ENCODE results near the gene HOXC13. TPM values are rescaled to one million over a fixed set of nuclear protein-coding genes. Genes with fewer than 3 reads are reported as not detected.

HOXC13 gene
- total and polyA plus RNA-seq, 2 experiments from 2014 or later = 0.10 TPM; not detected in 1

DNA sequence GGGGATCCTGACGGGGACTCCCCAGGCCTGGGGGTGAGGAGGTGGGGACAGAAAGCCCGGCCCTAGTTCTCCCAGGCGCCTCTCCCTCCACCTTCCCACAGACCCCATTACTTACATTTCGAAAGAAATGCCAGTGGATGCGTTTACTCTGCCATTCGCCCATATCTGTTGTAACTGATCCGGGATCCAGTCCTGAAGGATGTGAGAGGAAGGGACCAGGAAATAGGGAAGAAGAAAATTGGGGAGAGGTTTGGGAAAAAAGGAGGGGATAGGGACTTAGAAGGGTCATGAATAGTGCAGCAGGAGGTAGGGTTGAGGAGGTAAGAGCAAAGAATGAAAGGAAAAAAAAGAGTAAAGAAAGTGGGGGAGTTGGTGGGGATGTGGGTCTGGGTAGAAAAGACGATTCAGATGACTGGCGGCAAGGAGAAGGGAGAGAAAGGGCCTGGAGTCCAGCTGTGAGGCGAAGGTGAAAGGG lies 17.2 kb downstream of the HOXC13 start:
- Mint-ChIP-seq H3K36me3 (ENCODE audit: low read depth) (peaks cover 3% of the 10 kb centered on the region; the same call in 1 of the 3 replicates), H3K27ac (no peak overlapping the region), H3K27me3 (ENCODE audit: insufficient read depth, low read depth, poor library complexity) (peaks cover 98% of the 10 kb centered on the region), H3K9me3 (peaks cover 6% of the 10 kb centered on the region), H3K4me3 (no peak overlapping the region; the same call in 2 of the 3 replicates), H3K4me1 (peaks cover 27% of the 10 kb centered on the region)
- H3F3A ChIP-seq (replicated peaks; ENCODE audit: low read depth) = peaks cover 55% of the 10 kb centered on the region
- ATAC-seq = no peak
- H3K36me3 ChIP-seq (ENCODE audit: insufficient read depth) = no peaks in the 10 kb centered on the region; the same call in 1 of the 2 replicates
- peak overlapping the region; percentile 35; the same call in 1 of the 2 replicates for H3K4me3 ChIP-seq
- H3K79me2 ChIP-seq (replicated peaks; ENCODE audit: insufficient read depth) = no peaks in the 10 kb centered on the region
- peaks cover 100% of the 10 kb centered on the region for H3K27me3 ChIP-seq (ENCODE audit: insufficient read depth)
- H3K4me2 ChIP-seq = peak overlapping the region; percentile 43
- no peak for DNase-seq (ENCODE audit: low spot score)
- H3K9me2 ChIP-seq (ENCODE audit: insufficient read depth) = no peaks in the 10 kb centered on the region
- H2AFZ ChIP-seq = no peak overlapping the region
- H3K4me1 ChIP-seq (ENCODE audit: insufficient read depth) = peaks cover 13% of the 10 kb centered on the region
- no peak overlapping the region for H3K27ac ChIP-seq (ENCODE audit: low read depth)
- peaks cover 52% of the 10 kb centered on the region for H4K20me1 ChIP-seq (replicated peaks; ENCODE audit: insufficient read depth)
- TF ChIP-seq, protein P1, sequence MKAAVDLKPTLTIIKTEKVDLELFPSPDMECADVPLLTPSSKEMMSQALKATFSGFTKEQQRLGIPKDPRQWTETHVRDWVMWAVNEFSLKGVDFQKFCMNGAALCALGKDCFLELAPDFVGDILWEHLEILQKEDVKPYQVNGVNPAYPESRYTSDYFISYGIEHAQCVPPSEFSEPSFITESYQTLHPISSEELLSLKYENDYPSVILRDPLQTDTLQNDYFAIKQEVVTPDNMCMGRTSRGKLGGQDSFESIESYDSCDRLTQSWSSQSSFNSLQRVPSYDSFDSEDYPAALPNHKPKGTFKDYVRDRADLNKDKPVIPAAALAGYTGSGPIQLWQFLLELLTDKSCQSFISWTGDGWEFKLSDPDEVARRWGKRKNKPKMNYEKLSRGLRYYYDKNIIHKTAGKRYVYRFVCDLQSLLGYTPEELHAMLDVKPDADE (IDR thresholded peaks at IDR 0.05) = no peak
- peak; percentile 10 for TF ChIP-seq EZH2phosphoT487 (IDR thresholded peaks at IDR 0.05; ENCODE audit: unreplicated experiment)
- no peak for TF ChIP-seq STAT1 (IDR thresholded peaks at IDR 0.05; ENCODE audit: unreplicated experiment)
- TF ChIP-seq EZH2 (IDR thresholded peaks at IDR 0.05; ENCODE audit: low read depth, unreplicated experiment) = peak; percentile 82
- no peak for TF ChIP-seq POLR2AphosphoS5 (IDR thresholded peaks at IDR 0.05; ENCODE audit: low read depth)

- H3K27ac ChIP-seq (ENCODE audit: low read depth) = no peak overlapping the region
- H3K9me2 ChIP-seq (ENCODE audit: insufficient read depth) = no peaks in the 10 kb centered on the region
- ATAC-seq = no peak
- no peak overlapping the region for H2AFZ ChIP-seq
- H3K79me2 ChIP-seq (replicated peaks; ENCODE audit: insufficient read depth) = no peaks in the 10 kb centered on the region
- peaks cover 100% of the 10 kb centered on the region for H3K27me3 ChIP-seq (ENCODE audit: insufficient read depth)
- H3K4me1 Mint-ChIP-seq = peaks cover 24% of the 10 kb centered on the region
- H3K4me1 ChIP-seq (ENCODE audit: insufficient read depth) = peaks cover 11% of the 10 kb centered on the region
- peaks cover 3% of the 10 kb centered on the region; the same call in 1 of the 3 replicates for H3K36me3 Mint-ChIP-seq (ENCODE audit: low read depth)
- peaks cover 98% of the 10 kb centered on the region for H3K27me3 Mint-ChIP-seq (ENCODE audit: insufficient read depth, low read depth, poor library complexity)
- H3K4me3 ChIP-seq = no peak overlapping the region
- no peak overlapping the region for H3K27ac Mint-ChIP-seq
- H3F3A ChIP-seq (replicated peaks; ENCODE audit: low read depth) = peaks cover 51% of the 10 kb centered on the region
- H4K20me1 ChIP-seq (replicated peaks; ENCODE audit: insufficient read depth) = peaks cover 49% of the 10 kb centered on the region
- no peak overlapping the region for H3K4me2 ChIP-seq
- H3K36me3 ChIP-seq (ENCODE audit: insufficient read depth) = no peaks in the 10 kb centered on the region; the same call in 1 of the 2 replicates
- H3K4me3 Mint-ChIP-seq = no peak overlapping the region; the same call in 2 of the 3 replicates
- peaks cover 6% of the 10 kb centered on the region for H3K9me3 Mint-ChIP-seq
- no peak for DNase-seq (ENCODE audit: low spot score)
- no peak for TF ChIP-seq ZNF114 (CRISPR knock-in tag; IDR thresholded peaks at IDR 0.05)
- TF ChIP-seq JUNB (IDR thresholded peaks at IDR 0.05; ENCODE audit: unreplicated experiment) = no peak
- TF ChIP-seq, protein P1 (IDR thresholded peaks at IDR 0.05) = no peak
- no peak for TF ChIP-seq ZNF331 (CRISPR knock-in tag; IDR thresholded peaks at IDR 0.05; ENCODE audit: low read depth)
- no peak for TF ChIP-seq CREB1 (CRISPR knock-in tag; IDR thresholded peaks at IDR 0.05; ENCODE audit: low read depth)
- TF ChIP-seq, protein P2, sequence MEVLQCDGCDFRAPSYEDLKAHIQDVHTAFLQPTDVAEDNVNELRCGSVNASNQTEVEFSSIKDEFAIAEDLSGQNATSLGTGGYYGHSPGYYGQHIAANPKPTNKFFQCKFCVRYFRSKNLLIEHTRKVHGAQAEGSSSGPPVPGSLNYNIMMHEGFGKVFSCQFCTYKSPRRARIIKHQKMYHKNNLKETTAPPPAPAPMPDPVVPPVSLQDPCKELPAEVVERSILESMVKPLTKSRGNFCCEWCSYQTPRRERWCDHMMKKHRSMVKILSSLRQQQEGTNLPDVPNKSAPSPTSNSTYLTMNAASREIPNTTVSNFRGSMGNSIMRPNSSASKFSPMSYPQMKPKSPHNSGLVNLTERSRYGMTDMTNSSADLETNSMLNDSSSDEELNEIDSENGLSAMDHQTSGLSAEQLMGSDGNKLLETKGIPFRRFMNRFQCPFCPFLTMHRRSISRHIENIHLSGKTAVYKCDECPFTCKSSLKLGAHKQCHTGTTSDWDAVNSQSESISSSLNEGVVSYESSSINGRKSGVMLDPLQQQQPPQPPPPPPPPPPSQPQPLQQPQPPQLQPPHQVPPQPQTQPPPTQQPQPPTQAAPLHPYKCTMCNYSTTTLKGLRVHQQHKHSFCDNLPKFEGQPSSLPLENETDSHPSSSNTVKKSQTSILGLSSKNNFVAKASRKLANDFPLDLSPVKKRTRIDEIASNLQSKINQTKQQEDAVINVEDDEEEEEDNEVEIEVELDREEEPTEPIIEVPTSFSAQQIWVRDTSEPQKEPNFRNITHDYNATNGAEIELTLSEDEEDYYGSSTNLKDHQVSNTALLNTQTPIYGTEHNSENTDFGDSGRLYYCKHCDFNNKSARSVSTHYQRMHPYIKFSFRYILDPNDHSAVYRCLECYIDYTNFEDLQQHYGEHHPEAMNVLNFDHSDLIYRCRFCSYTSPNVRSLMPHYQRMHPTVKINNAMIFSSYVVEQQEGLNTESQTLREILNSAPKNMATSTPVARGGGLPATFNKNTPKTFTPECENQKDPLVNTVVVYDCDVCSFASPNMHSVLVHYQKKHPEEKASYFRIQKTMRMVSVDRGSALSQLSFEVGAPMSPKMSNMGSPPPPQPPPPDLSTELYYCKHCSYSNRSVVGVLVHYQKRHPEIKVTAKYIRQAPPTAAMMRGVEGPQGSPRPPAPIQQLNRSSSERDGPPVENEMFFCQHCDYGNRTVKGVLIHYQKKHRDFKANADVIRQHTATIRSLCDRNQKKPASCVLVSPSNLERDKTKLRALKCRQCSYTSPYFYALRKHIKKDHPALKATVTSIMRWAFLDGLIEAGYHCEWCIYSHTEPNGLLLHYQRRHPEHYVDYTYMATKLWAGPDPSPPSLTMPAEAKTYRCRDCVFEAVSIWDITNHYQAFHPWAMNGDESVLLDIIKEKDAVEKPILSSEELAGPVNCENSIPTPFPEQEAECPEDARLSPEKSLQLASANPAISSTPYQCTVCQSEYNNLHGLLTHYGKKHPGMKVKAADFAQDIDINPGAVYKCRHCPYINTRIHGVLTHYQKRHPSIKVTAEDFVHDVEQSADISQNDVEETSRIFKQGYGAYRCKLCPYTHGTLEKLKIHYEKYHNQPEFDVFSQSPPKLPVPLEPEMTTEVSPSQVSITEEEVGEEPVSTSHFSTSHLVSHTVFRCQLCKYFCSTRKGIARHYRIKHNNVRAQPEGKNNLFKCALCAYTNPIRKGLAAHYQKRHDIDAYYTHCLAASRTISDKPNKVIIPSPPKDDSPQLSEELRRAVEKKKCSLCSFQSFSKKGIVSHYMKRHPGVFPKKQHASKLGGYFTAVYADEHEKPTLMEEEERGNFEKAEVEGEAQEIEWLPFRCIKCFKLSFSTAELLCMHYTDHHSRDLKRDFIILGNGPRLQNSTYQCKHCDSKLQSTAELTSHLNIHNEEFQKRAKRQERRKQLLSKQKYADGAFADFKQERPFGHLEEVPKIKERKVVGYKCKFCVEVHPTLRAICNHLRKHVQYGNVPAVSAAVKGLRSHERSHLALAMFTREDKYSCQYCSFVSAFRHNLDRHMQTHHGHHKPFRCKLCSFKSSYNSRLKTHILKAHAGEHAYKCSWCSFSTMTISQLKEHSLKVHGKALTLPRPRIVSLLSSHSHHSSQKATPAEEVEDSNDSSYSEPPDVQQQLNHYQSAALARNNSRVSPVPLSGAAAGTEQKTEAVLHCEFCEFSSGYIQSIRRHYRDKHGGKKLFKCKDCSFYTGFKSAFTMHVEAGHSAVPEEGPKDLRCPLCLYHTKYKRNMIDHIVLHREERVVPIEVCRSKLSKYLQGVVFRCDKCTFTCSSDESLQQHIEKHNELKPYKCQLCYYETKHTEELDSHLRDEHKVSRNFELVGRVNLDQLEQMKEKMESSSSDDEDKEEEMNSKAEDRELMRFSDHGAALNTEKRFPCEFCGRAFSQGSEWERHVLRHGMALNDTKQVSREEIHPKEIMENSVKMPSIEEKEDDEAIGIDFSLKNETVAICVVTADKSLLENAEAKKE (CRISPR knock-in tag; IDR thresholded peaks at IDR 0.05) = no peak
- no peak for TF ChIP-seq POLR2AphosphoS5 (IDR thresholded peaks at IDR 0.05; ENCODE audit: low read depth)
- TF ChIP-seq EZH2 (IDR thresholded peaks at IDR 0.05; ENCODE audit: low read depth, unreplicated experiment) = peak; percentile 93
- TF ChIP-seq STAT1 (IDR thresholded peaks at IDR 0.05; ENCODE audit: unreplicated experiment) = no peak
Observed at GRCh38 chr12:53956251-53956887, 17.7 kb downstream of the HOXC13 start.

Measured in GM23338 (cell line).